Kidney capillary endothelial cell (primary cell): ENCODE measurements around the gene CELSR1.

ENCODE experiments used
- DNase-seq: peaks from one replicate; pipeline ENCODE4 v3.0.0-alpha.2; 2018; ENCODE audit warnings: low spot score

Gene CELSR1

GRCh38 chr22:46374663-46375474 is 162.6 kb downstream of the CELSR1 start:
- no peak for DNase-seq

DNA sequence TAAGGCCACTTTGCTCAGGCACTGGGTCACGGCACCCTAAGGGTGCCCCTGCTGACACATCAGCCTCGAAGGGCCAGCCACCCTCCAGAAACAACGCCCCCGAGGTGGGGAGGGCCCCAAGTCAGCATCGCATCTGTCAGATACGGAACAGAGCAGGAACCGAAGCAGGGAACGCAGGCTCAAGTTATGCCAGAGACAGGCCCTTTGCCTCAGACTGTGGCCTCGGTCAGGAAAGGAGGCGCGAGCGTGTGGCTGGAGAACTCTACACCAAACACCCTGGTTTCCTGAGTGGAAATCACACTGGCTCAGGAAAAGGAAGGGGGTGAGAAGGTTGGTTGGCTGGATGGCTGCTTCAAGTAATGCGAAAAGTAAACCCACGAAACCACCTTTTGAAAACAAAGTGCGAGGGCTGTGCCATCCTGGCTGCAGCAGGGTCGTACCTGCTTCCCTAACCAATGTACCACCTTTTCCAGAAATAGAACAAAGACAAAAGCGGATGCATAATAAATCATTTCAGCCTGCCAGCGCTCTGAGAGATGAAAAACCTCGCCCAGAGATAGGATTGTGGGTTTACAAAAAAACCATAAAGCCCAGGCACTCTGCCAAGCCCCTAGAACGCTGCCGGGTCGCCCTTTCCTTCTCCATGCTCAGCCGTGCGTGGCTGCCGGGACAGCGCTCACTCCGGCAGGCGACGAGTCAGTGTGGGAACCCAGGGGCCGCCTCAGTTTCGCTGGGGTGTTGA is 163.3 kb downstream of the CELSR1 start:
- DNase-seq, result no peak

DNA sequence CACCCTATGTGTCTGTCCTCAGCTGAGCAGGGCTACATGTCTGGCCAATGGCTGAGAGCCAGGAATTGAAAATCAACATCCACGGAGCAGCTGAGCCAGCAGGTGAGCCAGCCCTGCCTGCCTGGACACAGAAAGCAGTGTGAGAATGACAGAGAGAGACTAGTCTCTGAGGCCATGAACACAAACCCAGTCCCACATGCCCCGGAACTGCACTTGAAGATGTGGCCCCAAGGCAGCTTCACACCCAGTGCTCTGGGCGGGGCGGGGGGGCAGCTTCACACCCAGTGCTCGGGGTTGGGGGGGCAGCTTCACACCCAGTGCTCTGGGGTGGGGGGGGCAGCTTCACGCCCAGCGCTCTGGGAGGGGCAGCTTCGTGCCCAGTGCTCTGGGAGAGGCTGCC is 164.3 kb downstream of the CELSR1 start:
- DNase-seq, result no peak

- DNase-seq, result no peak
These were observed 164.7 kb downstream of the CELSR1 start for GRCh38 chr22:46372686-46373085.

DNA sequence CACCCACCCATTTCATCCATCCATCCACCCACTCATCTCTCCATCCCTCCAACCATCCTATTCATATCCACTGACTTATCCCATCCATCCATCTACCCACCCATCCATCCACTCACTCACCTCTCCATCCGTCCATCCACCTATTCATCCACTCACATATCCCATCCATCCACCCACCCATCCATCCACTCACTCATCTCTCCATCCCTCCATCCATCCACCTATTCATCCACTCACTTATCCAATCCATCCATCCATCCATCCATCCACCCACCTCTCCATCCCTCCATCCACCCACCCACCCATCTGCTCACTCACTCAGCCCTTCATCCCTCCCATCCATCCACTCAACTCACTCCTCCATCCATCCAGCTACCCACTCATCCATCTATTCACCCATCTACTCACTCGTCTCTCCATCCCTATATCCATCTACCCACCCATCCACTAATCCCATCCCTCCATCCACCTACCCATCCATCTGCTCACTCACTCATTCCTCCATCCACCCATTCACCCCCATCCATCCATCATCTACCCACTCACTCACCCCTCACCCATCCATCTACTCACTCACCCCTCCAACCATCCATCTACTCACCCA is 165.7 kb downstream of the CELSR1 start:
- DNase-seq, result no peak

GRCh38 chr22:46370584-46371291 is 166.7 kb downstream of the CELSR1 start:
- DNase-seq, result no peak

DNA sequence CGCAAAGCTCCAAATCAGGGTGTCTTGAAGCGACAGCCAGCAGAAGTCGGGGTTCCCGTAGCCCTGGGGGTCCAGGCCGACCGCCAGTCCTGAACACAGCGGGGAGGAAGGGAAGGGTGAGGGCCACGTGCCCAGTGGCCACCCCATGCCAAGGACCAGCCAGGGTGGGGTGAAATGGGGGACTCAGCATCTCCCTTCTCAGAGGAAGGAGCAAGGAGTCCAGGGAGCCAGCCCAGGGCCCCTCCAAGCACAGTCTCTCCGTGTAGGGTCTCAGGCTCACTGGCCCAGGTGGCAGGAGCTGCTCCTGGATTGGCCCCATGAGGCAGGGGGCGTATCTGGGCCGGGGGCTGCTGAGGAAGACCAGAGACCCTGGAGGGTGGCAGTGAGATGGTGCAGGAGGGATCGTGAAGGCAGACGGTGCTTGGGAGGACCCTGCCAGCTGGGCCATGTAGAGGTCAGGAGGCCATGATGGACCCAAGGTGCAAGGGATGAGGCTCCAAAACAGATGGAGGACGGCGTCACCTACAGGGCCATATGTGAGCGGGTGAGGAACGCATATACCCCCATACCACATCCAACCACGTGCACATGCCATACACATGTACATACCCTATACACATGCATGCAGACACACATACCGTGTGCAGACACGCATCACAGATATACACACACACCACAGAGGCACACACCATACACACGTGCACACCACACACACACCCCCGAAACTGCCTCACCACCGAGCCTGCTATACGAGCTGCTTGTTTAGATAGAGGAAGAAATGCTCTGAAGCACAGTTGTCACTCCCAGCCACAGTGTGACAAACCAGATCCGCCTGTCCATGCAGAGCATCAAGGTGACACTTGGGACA is 167.5 kb downstream of the CELSR1 start:
- no peak for DNase-seq

- no peak for DNase-seq
These were observed 168.3 kb downstream of the CELSR1 start for GRCh38 chr22:46368871-46369715.

DNA sequence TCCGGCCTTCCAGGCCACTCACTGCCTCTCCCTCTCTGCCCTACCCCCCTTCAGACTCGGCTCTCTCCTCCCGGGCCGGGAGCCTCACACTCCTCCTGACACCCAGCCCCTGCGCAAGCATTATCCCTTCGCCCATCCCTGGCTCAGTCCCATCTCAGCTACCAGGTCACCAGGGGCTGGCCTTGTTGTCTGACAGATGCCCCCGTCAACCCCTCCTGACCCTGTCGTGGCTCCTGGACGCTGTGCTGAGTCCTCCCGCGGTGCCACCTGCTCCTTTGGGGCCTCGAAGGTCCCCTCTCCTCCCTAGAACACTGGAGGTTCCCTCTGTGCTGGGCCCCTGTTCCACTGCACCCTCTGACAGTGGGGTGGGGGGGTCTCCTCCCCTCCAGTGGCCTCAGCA is 169.0 kb downstream of the CELSR1 start:
- DNase-seq, result no peak

DNA sequence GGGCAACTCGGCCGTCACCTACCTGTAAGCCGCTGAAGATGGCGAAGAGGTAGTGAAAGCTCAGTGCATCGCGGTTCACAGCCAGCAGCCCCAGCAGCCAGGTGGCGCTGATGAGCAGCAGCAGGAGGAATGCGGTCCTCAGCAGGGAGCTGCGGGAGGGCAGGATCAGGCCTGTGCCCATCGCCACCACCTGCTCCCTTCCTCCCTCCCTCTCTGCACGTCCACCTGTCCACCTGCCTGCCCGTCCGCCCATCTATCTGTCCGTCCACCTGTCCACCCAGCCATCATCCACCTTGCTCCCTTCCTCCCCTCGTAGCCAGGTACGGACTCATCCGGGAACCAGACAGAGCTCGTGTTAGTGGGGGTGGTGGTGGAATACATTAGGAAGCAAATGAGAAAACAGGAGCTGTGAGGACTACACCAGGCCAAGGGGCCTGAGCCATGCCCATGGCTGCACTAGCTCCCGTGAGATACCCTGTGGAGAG is 169.7 kb downstream of the CELSR1 start:
- peak; percentile 37 for DNase-seq

DNA sequence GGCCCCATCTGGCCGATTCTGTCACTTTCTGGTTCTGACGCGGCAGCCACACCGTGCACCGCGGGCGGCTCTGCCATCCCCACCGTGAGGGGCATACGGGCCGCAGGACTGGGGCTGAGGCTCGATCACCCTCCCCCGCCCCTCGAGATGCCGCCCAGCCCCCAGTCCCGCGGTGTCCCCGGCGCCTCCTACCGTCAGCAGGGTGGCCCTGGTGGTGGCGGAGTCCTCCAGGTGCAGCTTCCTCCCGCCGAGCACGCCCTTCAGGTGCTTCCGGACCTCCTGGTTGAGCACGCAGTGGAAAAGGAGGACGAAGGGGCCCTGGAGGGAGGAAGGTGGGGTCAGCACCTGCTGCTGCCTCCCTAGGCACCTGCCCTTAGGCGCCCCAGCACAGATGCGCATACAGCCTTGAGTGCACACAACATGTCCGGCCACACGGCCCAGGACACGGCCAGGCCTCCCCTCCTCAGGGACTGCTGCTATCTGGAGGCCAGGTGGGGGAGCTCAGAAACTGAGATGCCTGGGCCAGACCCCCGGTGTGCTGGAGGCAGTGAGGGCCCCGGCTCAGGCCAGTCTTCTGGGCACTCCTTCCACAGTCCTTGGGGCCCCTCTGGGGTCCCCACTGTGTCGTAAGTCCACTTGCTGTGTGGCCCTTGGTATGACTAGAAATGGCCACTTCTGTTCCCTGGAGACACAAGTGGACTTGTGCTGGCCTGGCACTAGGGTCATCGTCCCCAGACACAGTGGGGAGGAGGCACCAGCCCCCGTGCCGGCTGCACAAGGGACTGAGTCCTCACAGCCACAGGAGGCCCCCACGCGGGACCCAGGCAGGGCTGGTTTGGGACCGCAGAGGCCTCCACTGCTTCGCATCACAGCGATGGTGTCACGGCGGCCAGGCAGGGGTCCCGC is 170.4 kb downstream of the CELSR1 start:
- DNase-seq, result no peak

- no peak for DNase-seq
These were observed 171.1 kb downstream of the CELSR1 start for GRCh38 chr22:46366327-46366731.

DNA sequence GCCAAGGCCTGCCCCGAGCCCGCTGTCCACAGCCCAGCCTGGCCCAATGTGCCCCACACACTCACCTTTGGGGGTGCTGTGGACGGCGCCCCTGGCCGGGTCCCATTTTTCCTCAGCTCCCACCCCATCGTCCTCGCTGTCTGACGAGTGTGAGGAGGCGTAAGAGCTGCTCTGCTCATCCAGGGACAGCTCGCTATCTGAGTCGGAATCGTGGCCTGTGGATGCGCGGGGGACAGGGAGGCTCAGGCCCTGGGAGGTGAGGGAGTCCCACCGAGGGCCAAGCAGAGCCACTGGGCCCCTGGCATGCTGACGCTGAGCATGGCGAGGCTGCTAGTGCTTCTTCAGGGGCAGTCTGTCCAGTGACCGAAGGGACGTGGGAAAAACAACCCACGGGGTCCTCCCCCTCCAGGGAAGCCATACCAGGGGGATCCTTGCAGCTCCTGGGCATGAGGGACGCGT is 172.2 kb downstream of the CELSR1 start:
- DNase-seq, result no peak

DNA sequence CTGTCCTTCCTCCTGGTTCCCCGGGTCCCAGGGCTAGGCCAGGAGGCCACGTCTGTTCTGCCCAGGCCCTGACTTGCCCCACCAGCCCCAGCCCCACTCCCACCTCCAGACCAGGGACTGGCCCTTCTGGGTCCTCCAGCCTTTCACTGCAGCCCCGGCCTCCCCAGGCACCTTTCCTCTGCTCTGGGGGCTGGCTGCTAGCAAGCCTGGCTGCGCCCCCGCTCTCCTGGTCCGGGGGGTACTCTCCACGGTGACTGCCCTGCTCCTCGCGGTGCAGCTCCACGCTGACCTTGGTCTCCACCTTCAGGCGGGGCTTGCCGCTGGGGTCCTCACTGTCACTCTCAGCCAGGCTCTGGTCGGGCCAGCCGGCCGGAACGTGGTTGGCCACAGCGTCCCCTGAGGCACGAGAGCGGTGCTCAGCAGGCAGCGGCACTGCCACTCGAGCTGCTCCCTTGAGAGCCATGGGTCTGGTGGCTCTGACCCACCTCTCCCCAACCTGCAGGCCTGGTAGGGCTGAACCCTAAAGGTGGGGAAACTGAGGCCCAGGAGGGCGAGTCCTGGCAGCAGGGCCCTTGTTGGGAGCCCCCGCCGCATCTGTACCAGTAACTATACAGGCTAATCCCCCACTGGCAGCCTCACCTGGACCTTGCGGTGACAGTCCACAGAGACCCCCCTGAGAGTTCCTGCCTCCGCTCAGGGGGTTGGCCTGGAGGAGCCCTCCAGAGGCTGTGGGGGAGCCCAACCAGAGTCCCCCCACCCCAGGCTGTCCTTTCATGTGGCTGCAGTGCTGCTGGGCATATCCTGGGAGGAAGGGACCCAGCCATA is 172.9 kb downstream of the CELSR1 start:
- DNase-seq, result no peak

- no peak for DNase-seq
These were observed 173.7 kb downstream of the CELSR1 start for GRCh38 chr22:46363611-46364321.

- no peak for DNase-seq
These were observed 174.4 kb downstream of the CELSR1 start for GRCh38 chr22:46362934-46363515.
